Left lung (tissue), 10 donors: ENCODE results near the gene SETX. TPM values are rescaled to one million over a fixed set of nuclear protein-coding genes. Genes with fewer than 3 reads are reported as not detected.

Source experiments
- ATAC-seq: fragments of 200-7000 bp; cut with Tn5 transposase; one replicate; pipeline ENCODE4 v1.9.1; 2020; ENCODE audit warnings: moderate library complexity
- DNase-seq, 4 donors: peaks; one replicate each; pipeline ENCODE4 v3.0.0-alpha.2; 2013 to 2020
- H3K27ac ChIP-seq, 2 donors: fragments of 200-600 bp; sonication (generic) in 1 of 2; one replicate each; pipeline versions ENCODE4 v1.5.0 to v1.8.0; 2020 to 2021
- H3K27me3 ChIP-seq, 2 donors: fragments of 200-600 bp; sonication (generic) in 1 of 2; one replicate each; pipeline versions ENCODE4 v1.5.0 to v1.8.0; 2020 to 2021
- H3K36me3 ChIP-seq, 2 donors: fragments of 200-600 bp; sonication (generic) in 1 of 2; one replicate each; pipeline versions ENCODE4 v1.5.0 to v1.8.0; 2020 to 2021
- H3K4me1 ChIP-seq, 2 donors: fragments of 200-600 bp; one replicate each; pipeline ENCODE4 v1.8.0; 2021
- H3K4me3 ChIP-seq, 2 donors: fragments of 200-600 bp; sonication (generic) in 1 of 2; one replicate each; pipeline versions ENCODE4 v1.5.0 to v1.8.0; 2020 to 2021; ENCODE audit warnings: mild to moderate bottlenecking in 1 of 2
- H3K9me3 ChIP-seq, 2 donors: fragments of 200-600 bp; sonication (generic) in 1 of 2; one replicate each; pipeline versions ENCODE4 v1.5.0 to v1.8.0; 2020 to 2021
- CTCF ChIP-seq, 2 donors: fragments of 200-600 bp; sonication (generic) in 1 of 2; IDR thresholded peaks; one replicate each; pipeline versions ENCODE4 v1.5.0 to v1.8.0; 2021; ENCODE audit warnings: antibody characterized with exemption in 2 of 2
- intact Hi-C, 2 donors: fragments of 100-400 bp; cut with DNase I; formaldehyde crosslinking; loops; one replicate each; pipeline versions ENCODE4 v1.11.2 to v1.14.2; 2022
- polyA plus RNA-seq, 6 donors: library from polyadenylated mRNA; unstranded; fragments of 120-200 nt; gene quantifications; one replicate each; pipeline ENCODE4 v1.2.1, GENCODE V29; 2013; ENCODE audit not compliant: insufficient read length in 6 of 6
- total RNA-seq, 2 donors: library from RNA; stranded (reverse); fragmentation: NEBNext Ultra II Directional; extraction: Animal tissue kit (Norgen Biotek cat#: 25700); gene quantifications; one replicate each; pipeline ENCODE4 v1.2.1, GENCODE V29; 2021
- donor health status: DM: no; HTN: yes; CAD: no.
- donor health status: DM: no; HTN: no; CAD: no.

The SETX gene
- total and polyA plus RNA-seq, 8 donors = 42.2 to 68.9 (median 62.2) TPM

GRCh38 chr9:132288966-132289365 lies 65.8 kb downstream of the SETX start:
- no peak for TF ChIP-seq CTCF (IDR thresholded peaks at IDR 0.05)
- no peak for ATAC-seq
- DNase-seq = no peak
- Histone ChIP-seq H3K27me3 (no peaks in the 10 kb centered on the region), H3K4me1 (peaks cover 4 to 10% of the 10 kb centered on the region in 2 donors), H3K27ac (no peak overlapping the region), H3K36me3 (peaks cover 4 to 86% of the 10 kb centered on the region in 2 donors), H3K9me3 (no peaks in the 10 kb centered on the region), H3K4me3 (no peak overlapping the region)
- intact Hi-C loops = loop anchor here in 1 of 2 donors (10.0 kb wide), 1 partner anchor 56 kb away; no protein-coding TSS in a partner anchor

GRCh38 chr9:132288361-132288760 lies 66.4 kb downstream of the SETX start:
- H3K27me3 ChIP-seq = no peaks in the 10 kb centered on the region
- no peak overlapping the region for H3K4me3 ChIP-seq
- peaks cover 4 to 10% of the 10 kb centered on the region in 2 donors for H3K4me1 ChIP-seq
- ATAC-seq (no peak), DNase-seq (no peak)
- no peak for TF ChIP-seq CTCF (IDR thresholded peaks at IDR 0.05)
- intact Hi-C loops = loop anchor here in 1 of 2 donors (10.0 kb wide), 1 partner anchor 56 kb away; no protein-coding TSS in a partner anchor
- H3K36me3 ChIP-seq = peaks cover 4 to 86% of the 10 kb centered on the region in 2 donors
- H3K9me3 ChIP-seq = no peaks in the 10 kb centered on the region
- no peak overlapping the region for H3K27ac ChIP-seq

GRCh38 chr9:132287256-132287760 lies 67.5 kb downstream of the SETX start:
- intact Hi-C loops = loop anchor here in 1 of 2 donors (10.0 kb wide), 1 partner anchor 57 kb away; no protein-coding TSS in a partner anchor
- Histone ChIP-seq H3K27me3 (no peaks in the 10 kb centered on the region), H3K4me3 (no peak overlapping the region), H3K36me3 (peaks cover 4 to 87% of the 10 kb centered on the region in 2 donors), H3K9me3 (no peaks in the 10 kb centered on the region), H3K4me1 (peaks cover 4 to 10% of the 10 kb centered on the region in 2 donors), H3K27ac (no peak overlapping the region)
- TF ChIP-seq CTCF (IDR thresholded peaks at IDR 0.05) = no peak
- DNase-seq (peak in 2 of 4 donors; percentile 86 to 87), ATAC-seq (no peak)

- DNase-seq (no peak), ATAC-seq (no peak)
- intact Hi-C loops = loop anchor here in 1 of 2 donors (10.0 kb wide), 1 partner anchor 61 kb away; no protein-coding TSS in a partner anchor
- Histone ChIP-seq H3K27me3 (no peaks in the 10 kb centered on the region), H3K4me3 (no peak overlapping the region), H3K36me3 (peaks cover 12 to 99% of the 10 kb centered on the region in 2 donors), H3K9me3 (no peaks in the 10 kb centered on the region), H3K27ac (no peak overlapping the region), H3K4me1 (peaks cover 0 to 6% of the 10 kb centered on the region in 2 donors)
- TF ChIP-seq CTCF (IDR thresholded peaks at IDR 0.05) = no peak
Measured at GRCh38 chr9:132283863-132284262, 70.9 kb downstream of the SETX start.

- Histone ChIP-seq H3K36me3 (peaks cover 12 to 100% of the 10 kb centered on the region in 2 donors), H3K4me3 (no peak overlapping the region), H3K27ac (no peak overlapping the region), H3K9me3 (no peaks in the 10 kb centered on the region), H3K4me1 (no peaks in the 10 kb centered on the region), H3K27me3 (no peaks in the 10 kb centered on the region)
- DNase-seq (no peak), ATAC-seq (no peak)
- intact Hi-C loops = loop anchor here in 1 of 2 donors (10.0 kb wide), 1 partner anchor 62 kb away; no protein-coding TSS in a partner anchor
- no peak for TF ChIP-seq CTCF (IDR thresholded peaks at IDR 0.05)
Measured at GRCh38 chr9:132283165-132283564, 71.6 kb downstream of the SETX start.
